HG03520 (cell line): Measurements from ENCODE around the gene RAB1A.
A peak's percentile ranks its signal among the peaks of the same experiment; 100 is the strongest.

Experiments
- ATAC-seq: cut with Tn5 transposase; IDR thresholded peaks from one replicate; pipeline ENCODE4 v1.9.1; 2021; ENCODE audit warnings: mild to moderate bottlenecking, moderate library complexity; ENCODE audit not compliant: unreplicated experiment

The RAB1A gene

DNA sequence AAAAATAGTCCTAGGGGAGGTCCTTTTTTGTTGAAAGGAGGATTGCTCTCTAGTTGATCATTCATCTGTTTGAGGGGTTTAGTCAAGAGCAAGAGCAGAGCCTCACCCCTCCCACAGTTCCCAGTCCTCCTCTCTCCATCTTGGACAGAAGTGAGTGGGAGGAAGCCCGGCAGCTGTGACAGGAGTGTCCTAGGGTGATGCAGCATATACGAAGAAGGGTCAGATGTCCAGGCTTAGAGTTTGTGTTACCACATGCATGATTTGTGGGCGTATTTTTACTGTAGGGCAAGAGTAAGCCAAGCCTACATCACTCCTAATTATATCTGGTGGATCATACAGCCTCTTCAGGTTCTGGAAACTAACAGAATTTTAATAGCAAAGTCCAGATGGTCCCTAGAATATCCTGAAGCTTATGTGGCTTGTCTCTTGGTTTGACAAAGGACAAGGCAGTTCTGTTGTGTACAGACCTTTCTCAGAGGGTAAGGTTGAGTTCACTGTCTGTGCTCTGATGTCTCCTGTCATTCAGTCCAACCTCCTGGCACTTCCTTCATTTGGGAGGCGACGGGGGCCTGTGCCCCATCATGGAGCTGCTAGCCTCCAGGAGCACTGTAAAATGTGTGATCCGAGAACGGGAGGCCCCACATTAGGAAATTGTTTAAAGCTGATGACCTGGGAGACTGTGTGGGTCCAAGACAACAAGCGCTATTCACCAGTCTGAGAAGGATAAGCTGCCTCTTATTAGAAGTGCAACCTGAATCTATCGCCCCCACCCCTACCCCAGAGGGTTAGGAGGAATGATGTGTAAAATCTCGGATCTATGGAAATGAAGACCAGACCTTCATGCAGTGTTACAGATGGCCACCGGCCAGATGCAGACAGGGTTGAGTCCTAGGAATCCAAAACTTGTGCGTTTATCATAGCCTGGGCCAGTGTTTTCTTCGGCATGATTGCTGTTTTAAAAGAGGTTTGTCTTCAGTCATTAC is 66.8 kb downstream of the RAB1A start:
- ATAC-seq = no peak

- ATAC-seq = no peak
Measured at GRCh38 chr2:65061910-65062339, 68.0 kb downstream of the RAB1A start.

- ATAC-seq = no peak
Measured at GRCh38 chr2:65061146-65061909, 68.6 kb downstream of the RAB1A start.

- no peak for ATAC-seq
Measured at GRCh38 chr2:65059071-65059470, 70.8 kb downstream of the RAB1A start.

- ATAC-seq = no peak
Measured at GRCh38 chr2:65057391-65058052, 72.4 kb downstream of the RAB1A start.

DNA sequence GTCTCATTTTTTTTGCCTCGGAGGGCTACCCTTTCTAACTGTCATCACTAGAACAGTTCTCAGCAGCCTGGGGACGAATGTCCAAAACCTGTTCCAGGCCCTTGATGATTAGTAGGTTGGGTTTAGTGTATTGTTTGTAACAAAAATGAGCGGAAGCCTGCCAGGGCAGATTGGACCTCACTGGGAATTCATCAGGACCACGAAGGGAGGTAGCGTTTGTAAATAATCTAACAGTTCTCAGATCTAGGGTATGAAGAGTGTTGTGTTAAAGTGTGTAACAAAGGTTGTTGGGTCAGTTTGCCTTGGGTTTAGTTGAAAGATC is 72.9 kb downstream of the RAB1A start:
- ATAC-seq = no peak

- ATAC-seq = peak; percentile 81
Measured at GRCh38 chr2:65056215-65057053, 73.5 kb downstream of the RAB1A start, which contains the start of gene CEP68. Gene CEP68 (plus strand): TSS chr2:65056416. CDS start chr2:65069445, 13,029 bp downstream.

DNA sequence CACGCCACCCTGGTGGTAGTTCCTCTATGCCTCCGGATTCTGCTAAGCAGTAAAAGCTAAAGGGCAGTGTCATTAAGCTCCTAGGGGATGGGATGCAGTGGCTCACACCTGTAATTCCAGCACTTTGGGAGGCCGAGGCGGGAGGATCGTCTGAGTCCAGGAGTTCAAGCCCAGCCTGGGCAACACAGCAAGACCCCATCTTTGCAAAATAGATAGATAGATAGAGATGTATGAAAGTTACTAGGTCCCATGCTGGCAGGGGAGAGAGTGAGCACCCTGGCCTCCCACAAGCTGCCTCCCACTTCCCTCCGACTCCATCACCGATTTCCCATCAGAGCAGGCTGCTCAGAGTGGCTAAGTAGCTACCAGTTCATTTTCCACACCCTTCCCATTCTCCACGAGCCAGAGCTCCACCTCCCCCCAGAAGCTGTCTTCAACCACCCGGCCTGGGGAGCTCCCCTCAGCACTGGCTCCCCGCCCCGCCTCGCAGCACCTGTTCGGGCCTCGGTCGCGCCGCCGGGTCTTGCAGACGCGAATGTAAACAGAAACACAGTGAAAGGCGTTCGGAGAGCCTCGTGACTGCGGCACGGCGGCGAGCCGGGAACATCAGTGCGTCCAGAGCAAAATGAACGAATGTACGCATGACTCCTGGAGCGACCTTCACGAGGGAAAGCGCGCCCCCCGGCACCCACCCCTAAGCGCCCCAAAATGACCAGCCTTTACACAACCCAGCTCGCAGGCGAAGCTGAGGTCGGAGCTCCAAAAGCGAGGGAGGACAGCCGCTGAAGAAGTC is 74.3 kb downstream of the RAB1A start:
- ATAC-seq = peak; percentile 16

DNA sequence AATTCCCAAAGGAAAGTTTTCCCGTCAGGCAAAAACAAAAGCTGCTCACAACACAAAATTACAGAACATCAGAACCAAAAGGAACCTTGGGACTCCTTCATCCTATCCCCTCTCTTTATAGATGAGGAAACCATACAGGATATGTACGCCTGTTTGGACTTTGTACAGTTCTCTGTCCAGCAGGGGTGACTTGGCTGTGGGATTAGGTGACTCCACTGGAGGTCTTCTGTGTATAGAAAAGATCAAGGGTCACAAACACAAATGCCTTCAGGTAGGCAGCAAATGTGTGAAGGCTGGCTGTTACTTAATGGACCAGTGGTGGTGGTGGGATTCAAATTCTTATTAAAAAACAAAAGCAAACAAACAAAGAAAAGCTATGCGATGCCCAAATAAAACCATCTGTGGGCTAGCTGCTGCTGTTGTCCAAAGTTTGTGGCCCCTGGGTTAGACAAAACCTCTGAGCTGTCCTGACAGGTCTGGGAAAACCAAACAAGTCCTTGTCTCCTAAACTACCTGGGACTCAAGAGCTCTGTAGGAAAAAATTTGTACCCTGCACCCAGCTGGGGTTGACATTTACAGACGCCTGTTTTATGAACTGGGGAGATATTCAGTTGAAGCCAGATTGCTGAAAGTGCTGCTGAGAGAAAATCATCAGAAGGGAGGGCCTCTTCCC is 75.0 kb downstream of the RAB1A start:
- no peak for ATAC-seq

DNA sequence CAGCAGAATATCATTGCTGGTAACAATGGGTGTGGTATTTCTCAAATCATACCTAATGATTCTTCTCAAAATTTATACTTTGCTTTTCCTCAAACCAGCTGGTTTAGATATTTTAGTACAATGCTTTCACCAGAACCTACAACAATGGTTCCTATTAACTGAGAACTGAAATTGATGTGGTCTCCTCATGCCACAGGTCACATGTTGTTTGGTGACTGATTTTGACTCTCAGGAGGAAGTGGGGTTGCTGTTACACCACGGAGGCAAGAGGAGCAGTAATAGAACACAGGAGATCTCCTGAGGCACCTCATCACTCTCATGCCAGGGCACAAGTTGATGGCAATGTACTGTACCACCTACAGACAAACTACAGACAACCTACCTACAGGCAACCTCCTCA is 76.7 kb downstream of the RAB1A start:
- peak; percentile 42 for ATAC-seq

DNA sequence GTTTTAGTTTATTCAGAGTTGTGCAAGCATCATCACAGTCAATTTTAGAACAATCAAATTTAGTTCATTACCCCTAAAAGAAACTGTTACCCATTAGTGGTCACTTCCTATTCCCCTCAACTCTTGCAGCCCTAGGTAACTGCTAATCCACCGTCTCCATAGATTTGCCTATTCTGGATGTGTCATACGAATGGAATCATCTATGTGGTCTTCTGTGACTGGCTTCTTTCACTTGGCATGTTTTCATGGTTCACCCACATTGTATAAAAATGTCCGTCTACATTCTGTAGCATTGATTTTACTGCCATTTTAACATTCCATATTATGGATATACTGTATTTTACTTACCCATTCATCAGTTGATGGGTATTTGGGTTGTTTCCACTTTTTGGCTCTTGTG is 79.0 kb downstream of the RAB1A start:
- no peak for ATAC-seq

DNA sequence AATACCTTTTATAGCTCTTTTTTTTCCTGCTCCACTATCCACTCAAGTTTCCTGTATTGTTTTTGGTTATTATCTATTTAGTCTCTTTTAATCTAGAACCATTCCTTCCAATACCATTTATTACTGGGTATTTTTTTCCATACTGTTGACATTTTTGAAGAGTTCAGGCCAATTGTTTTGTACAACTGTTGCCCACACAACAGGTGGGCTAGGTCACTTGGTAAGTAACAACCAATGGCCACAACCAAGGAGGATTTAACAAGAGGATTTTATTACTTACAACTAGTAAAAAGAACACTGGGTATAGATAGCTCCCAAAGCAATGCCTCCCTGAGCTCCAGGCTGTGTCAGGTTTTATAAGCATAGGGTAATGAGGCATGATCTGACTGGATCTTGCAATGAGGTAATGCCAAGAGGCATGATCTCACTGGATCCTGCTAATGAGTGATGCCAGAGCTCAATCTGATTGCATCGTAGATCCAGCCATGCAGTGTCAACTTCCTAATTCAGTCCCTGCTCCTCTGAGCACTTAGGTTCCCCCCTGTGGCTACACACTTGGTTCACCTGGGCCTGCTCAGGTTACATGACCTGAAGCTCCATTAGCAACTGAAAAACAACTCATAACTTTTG is 80.8 kb downstream of the RAB1A start:
- ATAC-seq = no peak

DNA sequence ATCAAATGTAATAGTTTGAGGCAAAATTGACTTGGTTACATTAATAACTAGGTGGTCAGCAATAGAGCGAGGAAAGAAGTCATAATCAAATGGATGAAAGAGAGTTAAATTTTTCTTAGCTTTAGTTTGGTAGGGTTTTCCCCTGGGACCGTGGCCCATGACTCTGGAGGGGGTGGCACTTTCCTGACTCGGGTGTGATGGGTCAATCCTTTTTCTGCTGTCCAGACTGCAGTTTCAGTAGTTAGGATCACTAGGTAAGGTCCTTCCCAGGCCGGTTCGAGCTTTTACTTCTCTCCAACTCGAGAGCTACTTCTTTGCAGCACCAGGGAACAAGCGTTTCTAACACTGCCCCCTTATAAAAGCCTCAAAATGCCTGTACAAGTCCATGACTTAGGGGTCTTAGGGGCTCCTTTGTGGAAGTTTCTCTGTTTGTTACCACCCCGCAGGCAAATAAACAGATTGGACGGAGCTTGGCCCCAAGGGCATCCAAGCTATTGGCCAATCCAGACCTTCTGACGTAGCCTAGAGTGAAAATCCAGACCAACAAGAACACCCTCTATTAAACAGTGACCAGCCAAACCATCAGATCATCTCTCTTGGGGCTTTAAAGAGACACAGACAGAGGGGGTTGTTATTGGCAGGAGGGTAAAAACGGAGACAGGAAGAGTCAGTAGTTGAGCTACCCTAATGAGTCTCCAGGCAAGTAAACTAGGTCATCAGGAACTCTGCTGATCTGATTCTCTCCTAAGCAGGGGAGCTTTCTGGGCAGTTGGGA is 83.1 kb downstream of the RAB1A start:
- no peak for ATAC-seq

- no peak for ATAC-seq
Measured at GRCh38 chr2:65045651-65046050, 84.3 kb downstream of the RAB1A start.

DNA sequence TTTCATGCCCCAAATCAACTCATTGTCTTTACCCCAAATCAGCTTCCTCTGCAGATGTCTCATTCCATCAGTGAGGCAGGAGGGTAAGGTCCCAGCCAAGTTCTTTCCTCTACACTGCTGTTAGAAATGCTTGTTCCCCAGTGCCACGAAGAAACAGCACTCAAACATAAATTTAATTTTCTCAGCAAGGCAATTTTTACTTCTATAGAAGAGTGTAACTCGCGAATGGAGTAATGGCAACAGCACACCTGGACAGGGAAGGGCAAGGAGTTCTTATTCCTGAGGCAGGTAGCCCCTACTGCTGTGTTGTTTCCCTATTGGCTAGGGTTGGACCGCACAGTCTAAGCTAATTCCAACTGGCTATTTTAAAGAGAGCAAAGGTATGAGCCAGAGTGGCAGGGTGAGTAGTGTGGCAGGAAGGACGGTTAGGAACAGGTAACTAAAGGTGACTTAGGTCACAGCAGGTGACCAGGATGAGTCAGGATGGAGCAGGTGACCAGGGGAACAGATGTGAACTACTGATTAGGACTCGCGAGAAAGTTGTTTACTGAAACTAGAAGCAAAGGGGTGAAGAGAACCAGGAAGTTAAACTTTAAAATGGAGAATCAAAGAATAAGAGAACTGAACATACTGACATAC is 85.7 kb downstream of the RAB1A start:
- no peak for ATAC-seq

DNA sequence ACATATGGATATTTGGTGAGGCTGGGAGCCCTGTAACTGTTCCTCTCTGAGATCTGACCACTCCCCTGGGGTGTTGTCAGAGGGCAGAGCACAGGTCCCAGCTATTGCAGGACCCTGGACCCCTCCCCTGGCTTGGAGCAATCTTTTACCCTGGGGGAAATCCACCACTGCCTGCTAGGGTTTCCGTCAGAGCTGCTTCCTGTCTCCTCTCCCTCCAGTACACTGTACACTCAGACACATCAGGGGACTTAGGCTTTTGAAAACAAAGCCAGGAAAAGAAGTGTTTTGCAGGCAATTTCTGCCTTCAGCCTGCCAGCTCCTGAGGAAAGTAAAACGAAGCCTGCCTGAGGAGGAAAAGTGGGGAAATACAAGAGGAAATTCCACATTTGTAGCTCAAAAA is 86.9 kb downstream of the RAB1A start:
- ATAC-seq = no peak
